Amygdala (tissue), 56 donors: ENCODE measurements around the gene HES5.

Source experiments
- DNase-seq, 56 donors: peaks; one replicate each; lab custom pipeline; 2025; lab: John Stamatoyannopoulos, UW

The HES5 gene

GRCh38 chr1:2488688-2489087 lies 41.4 kb downstream of the HES5 start:
- no peak for DNase-seq

GRCh38 chr1:2486558-2486957 lies 43.5 kb downstream of the HES5 start:
- no peak for DNase-seq

GRCh38 chr1:2486041-2486440 lies 44.0 kb downstream of the HES5 start:
- no peak for DNase-seq

- peak in 1 of 56 donors; percentile 36 for DNase-seq
Measured at GRCh38 chr1:2483970-2484369, 46.1 kb downstream of the HES5 start.

- no peak for DNase-seq
Measured at GRCh38 chr1:2483026-2483425, 47.0 kb downstream of the HES5 start.

GRCh38 chr1:2482588-2482987 lies 47.5 kb downstream of the HES5 start:
- DNase-seq, result no peak

GRCh38 chr1:2481885-2482284 lies 48.2 kb downstream of the HES5 start:
- no peak for DNase-seq

GRCh38 chr1:2480986-2481364 lies 49.1 kb downstream of the HES5 start:
- DNase-seq, result no peak

GRCh38 chr1:2480236-2480985 lies 49.7 kb downstream of the HES5 start:
- no peak for DNase-seq

GRCh38 chr1:2479618-2480017 lies 50.4 kb downstream of the HES5 start:
- DNase-seq, result no peak

GRCh38 chr1:2479186-2479585 lies 50.9 kb downstream of the HES5 start:
- DNase-seq, result no peak
